GM12891 (cell line): ENCODE data around the gene MSGN1.
A peak's percentile ranks its signal among the peaks of the same experiment; 100 is the strongest.

Source experiments
- DNase-seq: peaks from one replicate; pipeline ENCODE4 v3.0.0; 2011; ENCODE audit warnings: low spot score; ENCODE audit not compliant: insufficient read length
- FAIRE-seq: peaks from 2 replicates; lab custom pipeline; 2011; peaks lifted over from hg19 to GRCh38; lab: Jason Lieb, UNC
- PAX5 ChIP-seq: IDR thresholded peaks from 2 replicates; pipeline ENCODE4 v1.6.1; 2011; ENCODE audit warnings: low read length, moderate library complexity, mild to moderate bottlenecking; ENCODE audit not compliant: insufficient read depth, severe bottlenecking
- POLR2A ChIP-seq: IDR thresholded peaks from 2 replicates; pipeline ENCODE4 v1.6.1; 2011; ENCODE audit warnings: low read depth, low read length, control low read depth
- POLR2AphosphoS5 ChIP-seq: IDR thresholded peaks from 2 replicates; pipeline ENCODE4 v1.6.1; 2011; ENCODE audit warnings: low read depth, low read length, control low read depth
- POU2F2 ChIP-seq: IDR thresholded peaks from 2 replicates; pipeline ENCODE4 v1.6.1; 2011; ENCODE audit warnings: low read depth, mild to moderate bottlenecking, control low read depth, low read length, moderate library complexity
- SPI1 ChIP-seq: IDR thresholded peaks from 2 replicates; pipeline ENCODE4 v1.6.1; 2011; ENCODE audit warnings: low read depth, low read length, control low read depth
- TAF1 ChIP-seq: IDR thresholded peaks from 2 replicates; pipeline ENCODE4 v1.6.1; 2011; ENCODE audit warnings: low read depth, low read length, control low read depth

The MSGN1 gene

GRCh38 chr2:17805166-17805565, 11.1 kb upstream of the MSGN1 start:
- TF ChIP-seq POU2F2 (no peak), SPI1 (peak; percentile 79)
- DNase-seq (no peak), FAIRE-seq (peak; percentile 72)

GRCh38 chr2:17805717-17806363, 10.4 kb upstream of the MSGN1 start:
- FAIRE-seq = peak; percentile 57
- no peak for DNase-seq
- no peak for TF ChIP-seq POU2F2
- TF ChIP-seq PAX5 = no peak
- no peak for TF ChIP-seq POLR2AphosphoS5
- no peak for TF ChIP-seq SPI1
- TF ChIP-seq POLR2A = no peak
- TF ChIP-seq TAF1 = no peak

- DNase-seq (no peak), FAIRE-seq (peak; percentile 92)
- TF ChIP-seq POLR2A (no peak), TAF1 (no peak), POU2F2 (no peak), POLR2AphosphoS5 (no peak), PAX5 (no peak), SPI1 (no peak)
These were observed 3.1 kb upstream of the MSGN1 start for GRCh38 chr2:17813010-17813741.

- no peak for FAIRE-seq
- TF ChIP-seq SPI1 (peak; percentile 45; the same call in 1 of the 2 replicates), POLR2A (no peak), POU2F2 (no peak)
- DNase-seq = peak; percentile 43
These were observed 2.4 kb upstream of the MSGN1 start for GRCh38 chr2:17813742-17814473.

GRCh38 chr2:17814601-17815000, 1.7 kb upstream of the MSGN1 start:
- DNase-seq (no peak), FAIRE-seq (peak; percentile 38)
- TF ChIP-seq TAF1 (no peak), SPI1 (no peak), POLR2AphosphoS5 (no peak), PAX5 (no peak), POLR2A (no peak), POU2F2 (no peak)

GRCh38 chr2:17815468-17816184, 634 bp upstream of the MSGN1 start:
- peak; percentile 77 for TF ChIP-seq SPI1
- TF ChIP-seq PAX5 = no peak
- FAIRE-seq (peak; percentile 78), DNase-seq (no peak)

GRCh38 chr2:17818235-17818815, 2.1 kb downstream of the MSGN1 start:
- DNase-seq = no peak
- no peak for FAIRE-seq
- TF ChIP-seq SPI1 = no peak
- TF ChIP-seq TAF1 = no peak
- no peak for TF ChIP-seq POLR2AphosphoS5
- TF ChIP-seq POLR2A = no peak
- no peak for TF ChIP-seq POU2F2
- TF ChIP-seq PAX5 = no peak

GRCh38 chr2:17821080-17821479, 4.8 kb downstream of the MSGN1 start:
- TF ChIP-seq SPI1 (no peak), PAX5 (no peak), POLR2AphosphoS5 (no peak), POLR2A (no peak), TAF1 (no peak)
- peak; percentile 13 for FAIRE-seq

GRCh38 chr2:17821535-17822444, 5.5 kb downstream of the MSGN1 start:
- DNase-seq (no peak), FAIRE-seq (peak; percentile 80)
- TF ChIP-seq POU2F2 (no peak), SPI1 (peak; percentile 57)

More at GRCh38 chr2:17821080-17821479, 4.8 kb downstream of the MSGN1 start:
- DNase-seq = no peak
